DND-41 (cell line): ENCODE measurements around the gene PRR14.

ENCODE experiments used
- EZH2 ChIP-seq: IDR thresholded peaks from 3 replicates; pipeline ENCODE4 v1.6.1; 2012; ENCODE audit warnings: borderline replicate concordance, low read depth, mild to moderate bottlenecking, moderate library complexity, low read length, inconsistent platforms; ENCODE audit not compliant: severe bottlenecking
- TF ChIP-seq, protein P1 (sequence below): IDR thresholded peaks from 2 replicates; pipeline ENCODE4 v1.5.1; 2012; ENCODE audit warnings: borderline replicate concordance, low read length, moderate library complexity, mild to moderate bottlenecking; ENCODE audit not compliant: poor library complexity, severe bottlenecking; ENCODE audit errors: extremely low read depth

DNA sequence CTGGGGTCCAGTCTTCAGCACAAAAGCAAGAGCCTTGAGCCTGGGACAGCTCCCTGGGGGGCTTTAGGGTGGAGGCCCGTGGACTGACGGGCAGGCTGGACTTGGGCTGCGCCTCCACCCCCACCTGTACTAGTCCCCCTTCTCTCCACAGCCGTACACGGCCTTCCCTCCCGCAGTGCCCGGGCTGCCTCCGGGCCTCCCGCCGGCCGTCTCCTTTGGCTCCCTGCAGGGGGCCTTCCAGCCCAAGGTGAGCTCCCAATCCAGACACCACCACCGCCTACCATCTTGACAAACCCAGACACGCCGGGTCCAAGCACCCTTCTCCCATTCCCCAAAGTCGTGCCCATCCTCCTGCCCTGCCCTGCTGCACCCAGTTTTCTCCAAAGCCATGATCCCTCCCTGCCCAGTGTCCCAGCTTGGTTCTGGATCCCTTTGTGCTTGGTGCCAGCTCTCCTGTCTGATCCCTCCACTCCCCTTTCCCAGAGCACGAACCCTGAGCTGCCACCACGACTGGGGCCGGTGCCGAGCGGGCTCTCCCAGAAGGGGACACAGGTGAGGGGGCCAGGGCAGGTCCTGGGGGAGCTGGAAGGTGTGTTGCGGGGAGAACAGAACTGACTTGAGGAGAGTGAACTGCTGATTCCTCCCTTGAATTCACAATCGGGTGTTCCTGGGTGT is 14.5 kb downstream of the PRR14 start:
- TF ChIP-seq, protein P1, sequence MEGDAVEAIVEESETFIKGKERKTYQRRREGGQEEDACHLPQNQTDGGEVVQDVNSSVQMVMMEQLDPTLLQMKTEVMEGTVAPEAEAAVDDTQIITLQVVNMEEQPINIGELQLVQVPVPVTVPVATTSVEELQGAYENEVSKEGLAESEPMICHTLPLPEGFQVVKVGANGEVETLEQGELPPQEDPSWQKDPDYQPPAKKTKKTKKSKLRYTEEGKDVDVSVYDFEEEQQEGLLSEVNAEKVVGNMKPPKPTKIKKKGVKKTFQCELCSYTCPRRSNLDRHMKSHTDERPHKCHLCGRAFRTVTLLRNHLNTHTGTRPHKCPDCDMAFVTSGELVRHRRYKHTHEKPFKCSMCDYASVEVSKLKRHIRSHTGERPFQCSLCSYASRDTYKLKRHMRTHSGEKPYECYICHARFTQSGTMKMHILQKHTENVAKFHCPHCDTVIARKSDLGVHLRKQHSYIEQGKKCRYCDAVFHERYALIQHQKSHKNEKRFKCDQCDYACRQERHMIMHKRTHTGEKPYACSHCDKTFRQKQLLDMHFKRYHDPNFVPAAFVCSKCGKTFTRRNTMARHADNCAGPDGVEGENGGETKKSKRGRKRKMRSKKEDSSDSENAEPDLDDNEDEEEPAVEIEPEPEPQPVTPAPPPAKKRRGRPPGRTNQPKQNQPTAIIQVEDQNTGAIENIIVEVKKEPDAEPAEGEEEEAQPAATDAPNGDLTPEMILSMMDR: no peak
- TF ChIP-seq EZH2: no peak
